ENCODE results near the gene AMN1. TPM values are rescaled to one million over a fixed set of nuclear protein-coding genes. Genes with fewer than 3 reads are reported as not detected.
"Not testable (repeated sequence)": the region's sequence is repeated elsewhere in the genome, so short reads cannot be mapped to it uniquely, and the experiment has no call there.

AMN1 gene
- 7.8 and 9.0 TPM in 2 replicates for total RNA-seq

DNA sequence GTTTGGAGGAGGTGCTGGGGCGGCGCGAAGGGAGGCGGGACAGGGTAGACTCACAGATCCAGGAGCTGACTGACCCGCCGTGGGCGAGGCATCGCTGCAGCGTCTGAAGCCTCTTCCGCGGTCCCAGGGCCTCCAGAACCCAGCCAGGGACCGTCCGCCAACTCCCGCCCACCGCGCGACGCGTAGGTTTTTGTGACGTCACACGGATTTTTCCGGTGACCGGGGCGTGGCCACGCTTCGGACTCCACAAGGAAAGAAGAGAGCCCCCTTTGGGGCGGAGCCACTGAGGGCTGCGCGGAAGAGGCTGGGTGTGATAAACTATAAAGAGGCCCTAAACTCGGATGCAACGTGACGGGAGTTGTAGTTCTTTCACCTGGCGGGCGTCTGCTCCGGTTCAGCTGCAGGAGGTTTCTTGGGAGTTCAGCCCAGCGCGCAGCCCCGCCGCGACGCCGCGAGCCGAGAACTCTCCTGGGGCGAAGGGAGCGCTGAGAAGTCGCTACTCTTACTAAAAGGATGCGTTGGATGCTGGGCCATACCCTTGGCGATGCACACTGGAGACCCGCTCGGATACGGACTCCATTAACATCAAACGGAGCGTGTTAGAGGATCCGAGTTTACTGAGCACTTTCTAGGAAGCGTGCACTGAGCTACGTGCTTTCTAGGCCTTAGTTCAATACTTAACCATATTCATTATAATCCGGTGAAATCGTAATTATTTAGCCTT, at the start of gene AMN1:
AMN1 (minus strand) TSS at position 105 of the 724 bp plus-strand sequence; CDS start at position 92, 13 bp downstream.
- DNase-seq (ENCODE audit: low read depth in 2 of 2), result peak; percentile 99

DNA sequence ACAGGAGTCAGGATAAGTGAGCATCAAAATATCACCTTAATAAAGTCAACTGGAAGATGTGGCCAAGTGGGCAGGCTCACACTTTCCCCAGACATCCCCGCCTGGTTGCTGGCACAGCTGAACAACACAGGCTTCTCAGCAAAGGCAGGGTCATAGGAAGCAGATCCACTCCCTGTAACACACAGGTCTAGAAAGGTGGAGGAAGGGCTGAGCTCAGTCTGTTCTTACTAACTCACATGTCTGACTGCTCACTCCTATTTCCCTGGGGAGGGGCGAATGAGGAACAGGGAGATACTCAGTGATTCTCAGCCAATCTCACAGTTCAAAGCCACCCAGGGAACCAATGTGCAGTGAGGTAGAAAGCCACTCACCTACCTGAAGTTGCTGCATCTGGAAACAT, 45.0 kb upstream of the AMN1 start:
- DNase-seq (ENCODE audit: low read depth in 2 of 2), result no peak

DNA sequence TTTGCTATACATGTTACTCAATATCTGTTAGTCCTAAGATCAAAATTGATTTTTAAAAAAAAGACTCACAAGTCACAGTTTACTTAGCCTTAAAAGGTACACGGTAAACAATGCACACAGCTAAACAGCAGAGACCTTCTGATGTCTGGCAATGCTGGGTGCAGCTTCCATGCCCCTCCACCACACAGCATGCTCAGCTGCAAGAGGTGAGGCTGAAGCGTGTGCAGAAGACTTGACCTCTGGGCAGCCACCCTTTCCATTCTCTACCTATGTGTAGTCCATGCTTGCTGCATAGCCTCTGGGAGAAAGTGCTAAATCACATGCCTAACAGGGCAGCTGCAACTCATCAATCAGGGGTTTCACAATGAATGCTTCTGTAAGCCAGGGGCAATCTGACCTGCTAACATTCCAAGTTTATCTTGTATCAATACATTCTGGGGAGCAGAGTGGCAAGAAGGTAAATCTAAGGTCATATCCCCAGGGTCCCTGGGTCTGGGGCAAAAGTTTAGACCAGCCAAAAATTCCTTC, 44.5 kb upstream of the AMN1 start:
- DNase-seq (ENCODE audit: low read depth in 2 of 2), result no peak

DNA sequence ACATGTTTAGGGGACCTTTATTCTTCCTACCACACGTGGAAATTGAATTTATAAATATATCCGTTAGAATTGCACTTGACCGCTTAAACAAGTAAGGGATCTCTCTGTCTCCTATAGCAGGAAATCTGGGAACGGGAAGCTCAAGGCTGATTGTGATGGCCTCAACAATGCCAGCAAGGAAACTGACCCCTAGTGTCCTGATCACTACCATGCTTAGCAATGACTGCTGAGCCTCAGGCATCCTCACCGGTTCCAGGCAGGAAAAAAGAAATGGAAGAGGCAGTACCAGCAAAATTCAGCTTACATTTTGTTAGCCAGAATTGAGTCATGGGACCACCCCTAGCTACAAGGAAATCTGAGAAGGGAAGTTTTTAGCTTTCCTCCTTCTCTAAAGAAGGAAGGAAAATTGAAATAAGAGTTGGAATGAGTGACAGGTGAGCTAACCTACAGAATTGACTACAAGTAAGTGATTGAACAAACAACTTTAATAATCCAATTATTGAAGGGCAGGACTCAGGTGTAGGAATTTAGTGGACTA, 43.9 kb upstream of the AMN1 start:
- DNase-seq (ENCODE audit: low read depth in 2 of 2), result peak in 1 of 2 donors; percentile 20

DNA sequence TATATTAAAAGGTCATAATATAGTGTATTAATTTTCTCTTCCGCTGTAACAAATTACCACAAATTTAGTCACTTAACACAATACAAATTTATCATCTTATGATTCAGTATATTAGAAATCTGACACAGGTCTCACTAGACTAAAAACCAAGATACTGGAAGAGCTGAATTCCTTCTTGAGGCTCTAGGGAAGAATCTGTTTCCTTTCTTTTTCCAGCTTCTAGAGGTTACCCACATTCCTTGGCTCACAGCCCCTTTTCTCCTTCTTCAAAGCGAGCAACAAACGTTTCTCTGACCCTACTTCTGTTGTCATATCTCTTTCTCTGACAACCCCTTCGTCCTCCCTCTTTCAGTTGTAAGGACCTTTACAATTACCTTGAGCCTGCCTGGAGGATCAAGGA, 43.4 kb upstream of the AMN1 start:
- no peak for DNase-seq (ENCODE audit: low read depth in 2 of 2)

DNA sequence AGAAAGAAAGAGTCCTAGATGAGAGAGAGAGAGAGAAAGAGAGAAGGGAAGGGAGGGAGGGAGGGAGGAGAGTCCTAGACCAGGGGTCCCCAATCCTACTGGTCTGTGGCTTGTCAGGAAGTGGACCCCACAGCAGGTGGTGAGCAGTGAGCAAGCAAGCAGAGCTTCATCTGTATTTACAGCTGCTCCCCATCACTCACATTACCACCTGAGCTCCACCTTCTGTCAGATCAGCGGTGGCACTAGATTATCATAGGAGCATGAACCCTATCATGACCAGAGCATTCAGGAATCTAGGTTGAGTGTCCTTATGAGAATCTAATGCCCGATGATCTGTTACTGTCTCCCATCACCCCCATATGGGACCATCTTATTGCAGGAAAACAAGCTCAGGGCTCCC, 39.2 kb upstream of the AMN1 start:
- DNase-seq (ENCODE audit: low read depth in 2 of 2), result no peak

DNA sequence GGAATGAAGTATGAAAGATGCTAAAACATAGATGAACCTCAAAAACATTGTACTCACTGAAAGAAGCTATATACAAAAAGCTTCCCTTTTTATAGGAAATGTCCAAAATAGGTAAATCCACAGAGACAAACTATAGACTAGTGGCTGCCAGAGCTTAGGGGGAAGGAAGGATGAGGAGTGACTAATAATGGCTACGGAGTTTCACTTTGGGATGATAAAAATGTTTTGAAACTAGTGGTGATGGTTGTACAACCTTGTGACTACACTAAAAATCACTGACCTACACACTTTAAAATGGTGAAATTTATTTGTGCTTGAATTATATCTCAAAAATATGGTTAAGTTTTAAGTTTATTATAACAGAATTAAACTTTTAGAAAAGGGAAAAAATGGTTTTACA, 37.1 kb upstream of the AMN1 start:
- DNase-seq (ENCODE audit: low read depth in 2 of 2), result no peak

DNA sequence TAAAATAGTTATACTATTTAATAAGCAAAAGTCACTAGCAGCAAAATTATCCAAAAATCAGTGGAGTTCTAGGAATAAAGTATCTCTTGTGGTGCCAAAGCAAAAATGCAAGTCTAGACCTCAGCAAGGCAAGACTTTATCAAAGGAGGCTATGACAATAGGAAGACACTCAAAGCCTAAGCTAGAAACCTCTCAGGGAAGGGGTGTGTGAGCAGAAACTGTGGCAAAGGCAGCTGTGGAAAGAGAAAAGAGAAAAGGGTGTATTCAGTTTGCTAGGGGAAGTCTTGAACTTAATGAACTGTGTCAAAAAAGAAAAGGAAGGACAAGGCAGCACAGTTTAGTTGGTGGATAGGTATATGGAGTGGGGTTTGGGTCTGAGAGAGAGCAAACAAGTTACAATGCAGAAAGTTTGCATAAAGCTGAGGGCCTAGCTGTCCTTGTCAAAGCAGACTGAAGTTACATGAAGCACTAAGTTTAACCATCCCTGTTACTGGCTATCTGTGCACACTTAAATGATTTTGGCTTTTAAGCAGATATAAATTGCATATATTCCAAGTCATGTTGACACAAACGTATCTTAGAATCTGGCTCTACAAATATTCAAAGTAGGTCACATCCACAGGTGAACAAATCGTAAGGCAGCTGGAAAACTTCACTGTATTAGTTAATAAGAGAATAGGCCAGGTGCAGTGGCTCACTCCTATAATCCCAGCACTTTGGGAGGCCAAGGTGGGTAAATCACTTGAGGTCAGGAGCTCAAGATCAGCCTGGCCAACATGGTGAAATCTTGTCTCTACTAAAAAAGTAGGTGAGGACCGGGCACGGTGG, 31.0 kb upstream of the AMN1 start:
- no peak for DNase-seq (ENCODE audit: low read depth in 2 of 2)

DNA sequence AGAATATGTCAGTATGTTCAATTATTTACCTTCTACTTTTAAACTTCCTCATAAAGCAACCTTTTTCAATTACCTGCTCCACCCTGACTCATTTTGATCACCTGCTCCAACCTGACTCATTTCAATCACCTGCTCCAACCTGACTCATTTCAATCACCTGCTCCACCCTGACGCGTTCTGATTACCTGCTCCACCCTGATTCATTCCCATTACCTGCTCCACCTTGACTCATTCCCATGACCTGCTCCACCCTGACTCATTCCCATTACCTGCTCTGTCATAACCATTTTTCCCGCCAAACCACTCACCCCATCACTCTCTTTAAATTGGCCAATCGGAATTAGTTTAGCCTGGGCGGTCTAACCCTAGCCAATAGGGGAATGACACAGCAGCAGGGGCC, 29.5 kb upstream of the AMN1 start:
- not testable (repeated sequence) for DNase-seq (ENCODE audit: low read depth in 2 of 2)

DNA sequence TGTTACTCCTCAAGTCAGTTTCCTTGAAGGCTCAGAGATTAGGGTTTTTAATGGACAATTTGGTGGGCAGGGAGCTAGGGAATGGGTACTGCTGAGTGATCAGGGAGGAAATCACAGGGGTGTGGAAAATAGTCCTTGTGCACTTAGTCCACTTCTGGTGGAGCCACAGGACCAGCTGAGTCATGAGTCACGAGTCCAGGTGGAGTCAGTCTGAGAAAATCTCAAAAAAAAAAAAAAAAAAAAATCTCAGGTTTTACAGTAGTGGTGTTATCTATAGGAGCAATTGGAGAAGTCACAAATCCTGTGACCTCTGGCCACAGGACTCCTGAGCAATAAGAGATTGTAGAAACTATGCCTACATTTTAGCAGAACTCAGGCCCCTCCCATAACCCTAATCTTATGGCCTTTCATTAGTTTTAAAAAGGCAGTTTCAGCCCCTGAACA, 28.2 kb upstream of the AMN1 start:
- peak in 1 of 2 donors; percentile 78 for DNase-seq (ENCODE audit: low read depth in 2 of 2)

DNA sequence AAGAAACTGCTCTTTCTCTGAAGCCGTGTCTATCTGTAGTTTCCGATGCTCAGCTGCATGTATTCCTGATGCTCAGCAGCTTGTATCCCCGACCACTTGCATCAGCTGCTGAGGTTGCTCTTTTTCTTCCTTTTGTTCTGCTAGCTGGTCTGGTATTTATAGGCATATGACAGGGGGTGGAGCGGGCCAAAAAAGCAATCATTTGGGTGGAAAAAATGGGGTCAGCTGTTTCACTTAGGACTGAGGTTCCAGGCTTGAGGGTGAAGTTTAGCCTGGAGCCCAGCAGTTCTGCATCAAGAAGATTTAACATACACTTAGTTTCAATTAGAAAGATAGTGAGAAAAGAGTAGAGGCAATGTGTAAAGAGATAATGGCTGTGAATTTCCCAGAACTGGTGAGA, 23.6 kb upstream of the AMN1 start:
- no peak for DNase-seq (ENCODE audit: low read depth in 2 of 2)

DNA sequence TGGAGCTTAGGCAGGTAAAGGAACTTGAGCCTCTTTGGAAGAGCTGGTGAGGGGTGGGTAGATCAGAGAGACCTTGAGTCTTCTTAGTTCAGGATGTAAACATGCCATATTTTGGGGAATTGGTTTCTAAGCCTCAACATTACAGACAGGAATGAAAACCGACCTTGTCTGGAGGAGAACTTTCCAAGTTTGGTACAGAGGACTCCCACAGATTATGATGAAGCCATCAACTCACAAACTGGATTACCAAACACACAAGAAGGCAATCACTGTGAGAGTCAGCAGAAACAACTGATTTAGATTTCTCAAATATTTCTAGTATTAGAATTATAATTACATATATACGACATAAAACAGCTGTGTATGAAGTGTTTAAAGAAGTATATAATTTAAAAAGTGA, 22.3 kb upstream of the AMN1 start:
- no peak for DNase-seq (ENCODE audit: low read depth in 2 of 2)

DNA sequence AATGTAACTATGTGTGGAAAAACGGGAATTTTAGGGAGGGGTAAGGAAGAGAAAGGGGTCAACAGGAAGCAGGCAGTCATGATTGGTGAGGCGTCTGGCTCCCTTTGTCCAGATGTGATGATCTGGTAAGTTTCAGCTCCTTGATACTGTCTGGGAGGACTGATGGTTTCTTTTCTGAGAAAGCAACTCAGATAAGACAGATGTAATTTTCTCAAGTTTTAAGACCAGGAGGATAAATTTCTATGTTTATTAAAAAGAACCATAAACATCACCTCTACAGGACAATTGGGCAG, 21.9 kb upstream of the AMN1 start:
- DNase-seq (ENCODE audit: low read depth in 2 of 2), result no peak

DNA sequence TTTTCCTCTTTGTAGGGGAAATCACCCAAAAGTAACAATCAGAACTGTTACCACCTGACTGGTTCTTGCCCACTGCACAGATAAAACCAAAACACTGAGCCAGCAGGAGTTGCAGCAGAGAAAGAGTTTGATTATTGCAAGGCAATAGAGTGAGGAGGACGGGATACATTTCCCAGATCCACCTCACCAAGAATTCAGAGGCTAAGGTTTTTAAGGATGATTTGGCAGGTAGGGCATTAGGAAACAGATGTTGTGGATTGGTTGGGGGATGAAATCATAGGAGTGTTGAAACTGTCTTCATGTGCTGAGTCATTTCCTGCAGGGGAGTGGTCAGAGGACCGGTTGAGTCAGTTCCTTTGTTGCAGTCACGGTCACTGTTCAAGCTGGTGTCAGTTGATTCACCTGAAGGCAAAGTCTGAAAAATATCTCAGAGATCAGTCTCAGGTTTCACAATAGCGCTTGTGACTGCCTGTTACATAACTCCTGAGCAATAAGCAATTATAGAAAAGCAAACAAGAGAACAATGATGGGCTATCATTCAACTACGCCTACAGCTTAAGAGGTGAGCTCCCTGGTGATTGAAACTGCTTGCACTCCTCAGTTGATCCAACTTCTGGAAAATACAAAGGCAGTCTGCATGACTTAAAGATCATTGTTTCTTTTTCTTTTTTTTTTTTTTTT, 20.3 kb upstream of the AMN1 start:
- DNase-seq (ENCODE audit: low read depth in 2 of 2), result peak; percentile 94 to 100

DNA sequence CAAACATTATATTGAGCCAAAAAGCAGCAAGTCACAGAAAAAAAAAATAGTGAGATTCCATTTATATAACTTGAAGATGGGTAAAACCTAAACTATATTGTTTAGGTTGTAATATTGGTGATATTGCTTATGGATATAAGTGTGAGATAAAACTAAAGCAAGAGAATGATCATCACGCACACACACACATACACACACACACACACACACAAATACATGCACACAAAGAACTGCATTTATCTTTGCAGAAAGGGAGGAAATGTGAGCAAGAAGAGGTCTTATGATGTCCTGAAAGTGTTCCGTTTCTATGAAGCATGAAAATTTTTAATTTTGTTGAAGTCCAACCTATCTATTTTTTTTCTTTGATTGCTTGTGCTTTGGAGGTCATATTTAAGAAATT, 16.4 kb upstream of the AMN1 start:
- DNase-seq (ENCODE audit: low read depth in 2 of 2), result no peak

DNA sequence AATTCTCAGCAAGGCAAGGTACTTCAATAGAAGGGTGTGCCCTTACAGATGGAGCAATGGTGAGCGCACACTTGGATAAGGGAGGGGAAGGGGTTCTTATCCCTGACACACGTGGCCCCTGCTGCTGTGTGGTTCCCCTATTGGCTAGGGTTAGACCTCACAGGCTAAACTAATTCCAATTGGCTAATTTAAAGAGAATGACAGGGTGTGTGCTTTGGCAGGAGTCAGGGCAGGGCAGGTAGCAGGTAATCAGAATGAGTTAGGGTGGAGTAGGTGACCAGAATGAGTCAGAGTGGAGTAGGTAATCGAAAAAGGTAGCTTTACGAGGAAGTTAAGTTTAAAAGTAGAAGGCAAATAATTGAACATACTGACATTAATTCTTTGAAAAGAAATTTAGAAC, 15.5 kb upstream of the AMN1 start:
- not testable (repeated sequence) for DNase-seq (ENCODE audit: low read depth in 2 of 2)

DNA sequence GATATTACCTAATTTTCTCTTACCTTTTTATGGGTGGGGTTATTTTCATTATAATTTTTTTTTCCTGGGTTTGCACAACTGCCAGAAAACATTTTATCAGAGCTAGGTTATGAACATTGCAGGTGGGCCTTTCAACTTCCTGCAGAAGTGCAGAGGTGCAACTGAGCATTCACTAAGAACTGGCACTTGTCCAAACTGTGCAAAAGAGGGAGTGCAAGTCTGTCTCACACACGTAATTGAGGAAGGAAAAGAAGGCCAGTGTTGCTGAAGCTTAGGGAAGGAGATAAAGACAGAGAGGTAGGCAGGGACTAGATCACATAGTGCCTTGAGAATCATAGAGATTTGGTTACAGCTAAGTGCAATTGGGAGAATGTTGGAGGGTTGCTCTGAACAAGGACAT, 14.1 kb upstream of the AMN1 start:
- no peak for DNase-seq (ENCODE audit: low read depth in 2 of 2)

DNA sequence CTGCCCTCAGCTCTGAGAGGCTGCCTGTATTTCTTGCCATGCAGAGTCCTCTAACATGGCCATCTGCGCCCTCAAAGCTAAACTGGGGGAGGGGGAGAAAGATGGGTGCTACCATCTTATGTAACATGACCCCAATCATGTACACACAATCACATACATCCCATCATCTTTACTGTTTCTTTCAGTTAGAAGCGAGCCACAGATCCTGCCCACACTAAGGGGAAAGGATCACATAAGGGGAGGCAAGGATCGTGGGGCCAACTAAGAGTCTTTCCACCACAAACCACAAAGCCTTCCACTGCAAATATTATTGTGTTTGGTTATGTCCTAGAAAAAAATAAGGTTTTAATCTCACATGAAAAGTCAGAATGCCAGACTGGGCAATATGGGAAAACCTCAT, 11.8 kb upstream of the AMN1 start:
- DNase-seq (ENCODE audit: low read depth in 2 of 2), result no peak

DNA sequence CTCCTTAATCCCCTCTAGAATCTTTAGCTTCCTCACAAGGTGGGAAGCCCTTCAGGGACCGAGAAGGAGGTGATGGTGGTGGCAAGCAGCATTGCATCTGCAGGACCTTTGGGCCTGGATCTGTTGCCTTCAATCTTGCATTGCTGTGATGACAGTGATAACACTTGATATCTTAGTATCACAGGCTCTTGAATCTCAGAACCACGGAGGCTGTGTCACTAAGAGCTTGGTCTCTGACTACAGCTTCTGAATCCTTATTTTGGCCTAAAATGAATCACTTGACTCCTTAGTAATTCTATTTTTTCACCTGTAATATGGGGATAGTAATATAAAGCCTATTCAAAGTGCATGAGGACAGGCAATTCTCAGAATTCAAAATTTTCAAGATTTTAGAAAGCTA, 8.9 kb upstream of the AMN1 start:
- no peak for DNase-seq (ENCODE audit: low read depth in 2 of 2)

DNA sequence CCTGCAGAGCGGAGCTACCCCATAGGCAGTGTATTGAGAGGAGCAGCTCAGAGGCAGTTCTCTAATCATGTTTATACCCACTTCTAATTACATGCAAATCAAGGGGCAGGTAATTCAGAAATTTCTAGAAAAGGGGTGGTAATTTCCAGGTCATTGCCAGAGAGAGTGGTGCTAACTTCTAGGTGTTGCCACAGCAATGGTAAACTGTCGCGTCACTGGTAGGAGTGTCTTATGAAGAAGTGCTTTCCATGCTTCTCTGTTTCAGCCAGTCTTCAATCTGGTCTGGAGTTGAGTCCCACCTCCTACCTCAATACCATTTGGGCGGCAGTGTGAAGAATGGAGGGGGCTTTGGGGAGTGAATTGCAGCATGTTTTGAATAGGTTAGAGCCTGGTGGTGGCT, 8.5 kb upstream of the AMN1 start:
- DNase-seq (ENCODE audit: low read depth in 2 of 2), result no peak

DNA sequence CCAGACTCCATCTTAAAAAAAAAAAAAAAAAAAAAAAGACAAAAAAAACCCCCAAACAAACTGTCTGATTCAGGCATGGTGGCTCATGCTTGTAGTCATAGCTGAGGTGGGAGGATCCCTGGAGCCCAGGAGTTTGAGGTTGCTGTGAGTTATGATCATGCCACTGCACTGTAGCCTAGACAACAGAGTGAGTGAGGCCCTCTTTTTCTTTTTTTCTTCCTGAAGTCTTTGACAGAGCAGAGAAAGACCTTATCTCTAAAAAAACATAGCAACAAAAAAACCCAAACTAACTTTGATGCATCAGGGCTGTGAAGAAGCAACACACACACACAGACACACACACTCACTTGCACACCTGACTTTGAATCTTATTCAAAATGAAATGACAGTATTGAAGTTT, 7.7 kb upstream of the AMN1 start:
- DNase-seq (ENCODE audit: low read depth in 2 of 2), result peak in 1 of 2 donors; percentile 41

Data from dermis microvascular lymphatic vessel endothelial cell (primary cell).